GM12878 (cell line): ENCODE results near the gene TSKU. TPM values are rescaled to one million over a fixed set of nuclear protein-coding genes. Genes with fewer than 3 reads are reported as not detected.

Source experiments
- ATAC-seq: fragments of 200-7000 bp; cut with Tn5 transposase; 3 replicates; pipeline ENCODE4 v1.9.1; 2020; ENCODE audit warnings: mild to moderate bottlenecking, moderate library complexity
- BruUV-seq: library from RNA; stranded (reverse); fragments of 400-500 nt; replicated peaks from 2 replicates; lab custom pipeline; 2021; lab: Mats Ljungman, UMichigan
- CTCF ChIA-PET: fragments of 300-600 bp; sonication (Branson Sonifier 250); formaldehyde crosslinking; extraction: SDS; loops from one replicate; lab custom pipeline; 2021; ENCODE audit warnings: inconsistent platforms; lab: Yijun Ruan, JAX
- POLR2A ChIA-PET: fragments of 350-600 bp; formaldehyde crosslinking; extraction: SDS; loops from one replicate; lab custom pipeline; 2021; ENCODE audit warnings: inconsistent platforms; lab: Charles Lee
- RAD21 ChIA-PET: fragments of 300-600 bp; sonication (Branson Sonifier 250); formaldehyde crosslinking; loops from one replicate; lab custom pipeline; 2023; ENCODE audit warnings: antibody characterized with exemption; ENCODE audit not compliant: unreplicated experiment; lab: Charles Lee
- SMC1A ChIA-PET: fragments of 300-600 bp; sonication (Branson Sonifier 250); formaldehyde crosslinking; loops from one replicate; lab custom pipeline; 2023; ENCODE audit not compliant: unreplicated experiment, uncharacterized antibody; lab: Charles Lee
- DNase-seq: peaks from one replicate; pipeline ENCODE4 v3.0.0-alpha.2; 2011; ENCODE audit warnings: low read depth, low spot score
- FAIRE-seq: peaks from 3 replicates; lab custom pipeline; 2011; peaks lifted over from hg19 to GRCh38; lab: Jason Lieb, UNC
- H2AFZ ChIP-seq: 2 replicates; pipeline ENCODE4 v1.6.0; 2011; ENCODE audit warnings: low read depth, low read length, control low read depth; ENCODE audit not compliant: control insufficient read depth
- H3K27ac ChIP-seq: 2 replicates; pipeline ENCODE4 v1.5.1; 2011; ENCODE audit warnings: control low read depth; ENCODE audit not compliant: control insufficient read depth, insufficient read depth
- H3K27me3 ChIP-seq, 2 experiments: replicated peaks in 1 of 2; 2 replicates each; pipeline versions ENCODE4 v1.6.0 to v1.6.1; 2011; ENCODE audit warnings: low read length in 1 of 2; ENCODE audit not compliant: control insufficient read depth in 2 of 2, insufficient read depth in 2 of 2
- H3K36me3 ChIP-seq, 2 experiments: 2 replicates each; pipeline ENCODE4 v1.5.1; 2011; ENCODE audit warnings: low read length in 1 of 2; ENCODE audit not compliant: control insufficient read depth in 2 of 2, insufficient read depth in 2 of 2
- H3K4me1 ChIP-seq: 2 replicates; pipeline ENCODE4 v1.6.1; 2011; ENCODE audit warnings: mild to moderate bottlenecking, low read length, moderate library complexity, mixed read lengths; ENCODE audit not compliant: control insufficient read depth, insufficient read depth
- H3K4me2 ChIP-seq: 2 replicates; pipeline ENCODE4 v1.6.0; 2011; ENCODE audit warnings: control low read depth; ENCODE audit not compliant: control insufficient read depth, insufficient read depth
- H3K4me3 ChIP-seq: fragments of 200-600 bp; sonication (generic); 2 replicates; pipeline ENCODE4 v1.5.1; 2016
- H3K79me2 ChIP-seq: 2 replicates; pipeline ENCODE4 v1.6.0; 2011; ENCODE audit warnings: low read length; ENCODE audit not compliant: control insufficient read depth, insufficient read depth
- H3K9ac ChIP-seq: 2 replicates; pipeline ENCODE4 v1.8.0; 2011; ENCODE audit warnings: low read length, control low read depth, mixed read lengths; ENCODE audit not compliant: control insufficient read depth, insufficient read depth
- H3K9me3 ChIP-seq: replicated peaks from 3 replicates; pipeline ENCODE4 v1.5.1; 2011; ENCODE audit warnings: mild to moderate bottlenecking, low read length; ENCODE audit not compliant: control insufficient read depth, insufficient read depth
- H4K20me1 ChIP-seq: 2 replicates; pipeline ENCODE4 v1.6.0; 2011; ENCODE audit not compliant: control insufficient read depth, insufficient read depth
- BMI1 ChIP-seq: fragments of 450-650 bp; IDR thresholded peaks from 2 replicates; pipeline ENCODE4 v1.6.1; 2016; ENCODE audit warnings: mild to moderate bottlenecking, moderate library complexity, borderline replicate concordance
- CBX5 ChIP-seq: sonication (generic); IDR thresholded peaks from 2 replicates; pipeline ENCODE4 v1.6.1; 2016; ENCODE audit warnings: low read depth, moderate library complexity, mild to moderate bottlenecking, inconsistent platforms
- CHD1 ChIP-seq: IDR thresholded peaks from 2 replicates; pipeline ENCODE4 v1.6.1; 2012; ENCODE audit warnings: low read depth, low read length, improper control_type of control experiment
- FOXM1 ChIP-seq: IDR thresholded peaks from 2 replicates; pipeline ENCODE4 v1.6.1; 2012; ENCODE audit warnings: low read depth, mild to moderate bottlenecking, inconsistent platforms, low read length, moderate library complexity
- LARP7 ChIP-seq: fragments of 450-650 bp; IDR thresholded peaks from 2 replicates; pipeline ENCODE4 v1.6.1; 2017; ENCODE audit warnings: mild to moderate bottlenecking
- SIX5 ChIP-seq: IDR thresholded peaks from 2 replicates; pipeline ENCODE4 v1.6.1; 2011; ENCODE audit warnings: mild to moderate bottlenecking, low read depth, low read length, moderate library complexity; ENCODE audit not compliant: severe bottlenecking
- SMAD5 ChIP-seq: IDR thresholded peaks from 2 replicates; pipeline ENCODE4 v1.6.1; 2016; ENCODE audit warnings: antibody characterized with exemption, low read depth
- WRNIP1 ChIP-seq: IDR thresholded peaks from 2 replicates; pipeline ENCODE4 v1.6.1; 2011; ENCODE audit warnings: low read depth, low read length, improper control_type of control experiment, borderline replicate concordance
- WGBS: methylation state at CpG from one replicate; pipeline ENCODE4 v1.1.6; 2016; ENCODE audit warnings: low lambda C conversion rate; ENCODE audit not compliant: insufficient replicate concordance, insufficient coverage; ENCODE audit errors: missing lambda C conversion rate; 5-methylcytosine and 5-hydroxymethylcytosine counted together
- in situ Hi-C: fragments of 300-500 bp; cut with MboI; formaldehyde crosslinking; loops from 9 replicates; pipeline ENCODE4 v1.14.3; 2018; ENCODE audit warnings: mixed read lengths
- intact Hi-C: fragments of 100-400 bp; cut with micrococcal nuclease; formaldehyde crosslinking; loops from one replicate; pipeline ENCODE4 v1.14.2; 2022; ENCODE audit not compliant: unreplicated experiment
- polyA plus RNA-seq, 11 experiments: library from polyadenylated mRNA; depleted of rRNA in 4 of 11; unstranded in 6 of 11; stranded (reverse) in 5 of 11; fragments of >200 nt; fragmentation: Nextera tagmentation in 4 of 11; fragmentation: Illumina TruSeq in 1 of 11; extraction: Ambion mirVana in 4 of 11; extraction: Trizol in 1 of 11; gene quantifications; 1 replicate in 1 of 11; 2 replicates in 10 of 11; pipeline versions ENCODE4 v1.2.1 to v1.2.3, GENCODE V29; 2011 to 2016; ENCODE audit warnings: inconsistent platforms in 2 of 11, missing spikeins in 2 of 11, low read depth in 1 of 11
- total RNA-seq, 4 experiments: library from RNA; depleted of rRNA in 3 of 4; stranded (reverse); fragments of >200 nt in 3 of 4; fragmentation: Illumina TruSeq in 1 of 4; extraction: Trizol in 1 of 4; gene quantifications; 2 replicates each; pipeline versions ENCODE4 v1.2.1 to v1.2.3, GENCODE V29; 2013 to 2021
- TF ChIP-seq, protein P1 (sequence below): IDR thresholded peaks from 2 replicates; pipeline ENCODE4 v1.6.1; 2012; ENCODE audit warnings: mild to moderate bottlenecking, low read depth, low read length
- TF ChIP-seq, protein P2 (sequence below): IDR thresholded peaks from 2 replicates; pipeline ENCODE4 v1.6.1; 2011; ENCODE audit warnings: low read depth, low read length, improper control_type of control experiment, borderline replicate concordance

TSKU gene
- total and polyA plus RNA-seq, 10 of the 15 experiments (the other 5 are each of a cell fraction or from before 2014, with no cell fraction given) = 0.04 to 1.5 (median 0.62) TPM

DNA sequence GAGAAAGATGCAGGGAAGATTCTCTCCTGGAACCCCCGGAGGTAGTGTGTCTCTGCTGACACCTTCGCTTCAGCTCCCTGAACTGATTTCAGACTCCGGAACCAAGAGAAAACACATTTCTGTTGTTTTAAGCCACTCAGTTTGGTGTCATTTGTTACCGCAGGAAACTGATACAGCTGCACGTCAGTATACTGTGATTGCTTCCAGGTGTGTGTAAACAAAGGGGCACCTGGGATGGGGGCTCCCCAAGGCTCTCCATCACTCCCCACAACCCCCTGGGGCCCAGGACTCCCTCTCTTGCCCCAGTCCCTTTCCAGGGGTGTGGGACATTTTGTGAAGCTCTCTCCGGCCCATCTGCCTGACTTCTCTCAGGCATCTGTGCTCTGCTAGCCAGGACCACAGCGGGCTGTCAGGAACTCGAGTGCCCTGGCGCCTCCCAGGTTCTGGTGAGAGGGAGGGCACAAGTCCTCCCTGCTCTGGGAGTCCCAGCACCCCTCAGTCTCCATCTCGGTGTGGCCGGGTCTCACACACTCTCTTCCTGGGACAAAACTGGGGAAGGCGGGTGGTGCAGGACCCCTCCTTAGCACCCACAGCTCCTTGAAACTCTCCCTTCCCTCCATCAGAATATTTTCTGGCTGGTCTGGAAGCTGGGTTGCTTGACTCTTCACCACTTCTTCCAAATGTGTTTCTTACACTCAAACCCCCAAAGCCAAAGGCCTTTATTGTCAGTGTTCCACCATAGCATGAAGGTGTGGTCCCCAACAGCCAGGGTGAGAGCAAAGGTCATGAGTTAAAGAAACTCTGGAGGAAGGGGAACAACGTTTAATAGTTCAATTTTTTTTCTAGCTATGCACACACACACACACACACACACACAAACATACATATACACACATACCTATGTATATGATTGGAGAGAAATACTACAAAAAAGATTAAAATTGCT, 35.0 kb upstream of the TSKU start (continued):
- TF ChIP-seq, protein P1, sequence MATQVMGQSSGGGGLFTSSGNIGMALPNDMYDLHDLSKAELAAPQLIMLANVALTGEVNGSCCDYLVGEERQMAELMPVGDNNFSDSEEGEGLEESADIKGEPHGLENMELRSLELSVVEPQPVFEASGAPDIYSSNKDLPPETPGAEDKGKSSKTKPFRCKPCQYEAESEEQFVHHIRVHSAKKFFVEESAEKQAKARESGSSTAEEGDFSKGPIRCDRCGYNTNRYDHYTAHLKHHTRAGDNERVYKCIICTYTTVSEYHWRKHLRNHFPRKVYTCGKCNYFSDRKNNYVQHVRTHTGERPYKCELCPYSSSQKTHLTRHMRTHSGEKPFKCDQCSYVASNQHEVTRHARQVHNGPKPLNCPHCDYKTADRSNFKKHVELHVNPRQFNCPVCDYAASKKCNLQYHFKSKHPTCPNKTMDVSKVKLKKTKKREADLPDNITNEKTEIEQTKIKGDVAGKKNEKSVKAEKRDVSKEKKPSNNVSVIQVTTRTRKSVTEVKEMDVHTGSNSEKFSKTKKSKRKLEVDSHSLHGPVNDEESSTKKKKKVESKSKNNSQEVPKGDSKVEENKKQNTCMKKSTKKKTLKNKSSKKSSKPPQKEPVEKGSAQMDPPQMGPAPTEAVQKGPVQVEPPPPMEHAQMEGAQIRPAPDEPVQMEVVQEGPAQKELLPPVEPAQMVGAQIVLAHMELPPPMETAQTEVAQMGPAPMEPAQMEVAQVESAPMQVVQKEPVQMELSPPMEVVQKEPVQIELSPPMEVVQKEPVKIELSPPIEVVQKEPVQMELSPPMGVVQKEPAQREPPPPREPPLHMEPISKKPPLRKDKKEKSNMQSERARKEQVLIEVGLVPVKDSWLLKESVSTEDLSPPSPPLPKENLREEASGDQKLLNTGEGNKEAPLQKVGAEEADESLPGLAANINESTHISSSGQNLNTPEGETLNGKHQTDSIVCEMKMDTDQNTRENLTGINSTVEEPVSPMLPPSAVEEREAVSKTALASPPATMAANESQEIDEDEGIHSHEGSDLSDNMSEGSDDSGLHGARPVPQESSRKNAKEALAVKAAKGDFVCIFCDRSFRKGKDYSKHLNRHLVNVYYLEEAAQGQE = no peak
- TF ChIP-seq FOXM1 (no peak), CBX5 (no peak), CHD1 (no peak), SIX5 (no peak)

DNA sequence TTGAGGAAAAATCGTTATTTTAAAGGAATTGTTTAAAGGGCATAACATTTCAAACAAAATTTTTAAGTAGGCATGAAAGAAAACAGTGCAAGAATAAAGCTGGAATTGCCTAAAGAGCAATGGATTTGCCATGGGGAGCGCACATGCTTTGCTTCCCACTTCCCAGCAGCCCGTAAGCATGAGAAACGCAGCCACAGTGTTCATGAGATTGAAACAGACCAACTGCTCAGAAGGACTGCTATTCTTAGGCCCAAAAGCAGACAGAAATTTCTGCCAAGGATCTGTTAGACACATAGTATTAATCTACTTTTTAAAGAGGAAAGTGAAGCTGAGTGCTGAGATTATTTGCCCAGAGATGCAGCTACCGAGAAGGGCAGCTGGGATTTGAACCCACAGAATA, 34.2 kb upstream of the TSKU start:
- no peaks in the 10 kb centered on the region for H3K4me1 ChIP-seq
- no peak overlapping the region for H2AFZ ChIP-seq
- H3K27ac ChIP-seq = no peak overlapping the region
- no peaks in the 10 kb centered on the region for H4K20me1 ChIP-seq
- FAIRE-seq = no peak
- H3K79me2 ChIP-seq = no peaks in the 10 kb centered on the region
- ChIA-PET CTCF (interaction anchor here (1.1 to 1.5 kb wide), 3 partner anchors 26 to 171 kb away, joined by 3 to 7 read pairs (median 3); no protein-coding TSS in a partner anchor), POLR2A (no interaction called here), RAD21 (no interaction called here), SMC1A (no interaction called here)
- H3K27me3 ChIP-seq = no peaks in the 10 kb centered on the region; a peak in 1 of 4 replicates
- ATAC-seq = no peak
- H3K9me3 ChIP-seq = no peaks in the 10 kb centered on the region
- intact Hi-C loops = no loop called here
- H3K4me3 ChIP-seq = no peak overlapping the region
- H3K36me3 ChIP-seq = no peaks in the 10 kb centered on the region
- TF ChIP-seq BMI1 (no peak), SMAD5 (no peak), LARP7 (no peak), WRNIP1 (no peak), CBX5 (no peak)
- TF ChIP-seq, protein P2, sequence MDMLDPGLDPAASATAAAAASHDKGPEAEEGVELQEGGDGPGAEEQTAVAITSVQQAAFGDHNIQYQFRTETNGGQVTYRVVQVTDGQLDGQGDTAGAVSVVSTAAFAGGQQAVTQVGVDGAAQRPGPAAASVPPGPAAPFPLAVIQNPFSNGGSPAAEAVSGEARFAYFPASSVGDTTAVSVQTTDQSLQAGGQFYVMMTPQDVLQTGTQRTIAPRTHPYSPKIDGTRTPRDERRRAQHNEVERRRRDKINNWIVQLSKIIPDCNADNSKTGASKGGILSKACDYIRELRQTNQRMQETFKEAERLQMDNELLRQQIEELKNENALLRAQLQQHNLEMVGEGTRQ = no peak
- H3K9ac ChIP-seq = no peak overlapping the region
- WGBS = 50% methylated on average over 5 of the region's 5 CpGs
- no TSS peak for BruUV-seq
- no peak for DNase-seq
- in situ Hi-C loops = no loop called here
- H3K4me2 ChIP-seq = no peak overlapping the region
